GM18951 (cell line): ENCODE data around the gene CIRBP.
A peak's percentile ranks its signal among the peaks of the same experiment; 100 is the strongest.

ENCODE experiments used
- POLR2A ChIP-seq: IDR thresholded peaks from 4 replicates; pipeline ENCODE4 v1.6.1; 2011; ENCODE audit warnings: mild to moderate bottlenecking; ENCODE audit not compliant: insufficient read length, insufficient read depth; ENCODE audit errors: extremely low read depth
- in situ Hi-C: fragments of 300-500 bp; cut with MboI; formaldehyde crosslinking; loops from one replicate; pipeline ENCODE4 v1.12.0; 2022; ENCODE audit warnings: low sequenced_read_pairs, mixed read lengths, inconsistent platforms; ENCODE audit not compliant: unreplicated experiment

Gene CIRBP

GRCh38 chr19:1235625-1236538, 33.2 kb upstream of the CIRBP start:
- in situ Hi-C loops = no loop called here
- TF ChIP-seq POLR2A = no peak

GRCh38 chr19:1236576-1236975, 32.6 kb upstream of the CIRBP start:
- in situ Hi-C loops = no loop called here
- TF ChIP-seq POLR2A = no peak

GRCh38 chr19:1237027-1237659, 32.0 kb upstream of the CIRBP start:
- TF ChIP-seq POLR2A = no peak
- in situ Hi-C loops = no loop called here

GRCh38 chr19:1237754-1238368, 31.3 kb upstream of the CIRBP start, which contains the start of gene CBARP:
CBARP (minus strand) TSS chr19:1238005; CDS start chr19:1236100, 1,905 bp downstream.
- TF ChIP-seq POLR2A = no peak
- in situ Hi-C loops = no loop called here

- in situ Hi-C loops = no loop called here
- no peak for TF ChIP-seq POLR2A
These were observed 30.5 kb upstream of the CIRBP start for GRCh38 chr19:1238369-1239303.

- in situ Hi-C loops = no loop called here
- no peak for TF ChIP-seq POLR2A
These were observed 29.7 kb upstream of the CIRBP start for GRCh38 chr19:1239420-1239795.

- TF ChIP-seq POLR2A = peak; percentile 28
- in situ Hi-C loops = no loop called here
These were observed 29.1 kb upstream of the CIRBP start for GRCh38 chr19:1239796-1240737.

GRCh38 chr19:1240925-1241324, 28.2 kb upstream of the CIRBP start:
- in situ Hi-C loops = no loop called here
- TF ChIP-seq POLR2A = no peak

GRCh38 chr19:1241417-1242095, 27.6 kb upstream of the CIRBP start, which contains the start of gene ATP5F1D:
ATP5F1D (plus strand) TSS chr19:1241751; CDS start chr19:1241851, 100 bp downstream.
- in situ Hi-C loops = no loop called here

GRCh38 chr19:1243768-1244692, 25.1 kb upstream of the CIRBP start:
- in situ Hi-C loops = no loop called here
- no peak for TF ChIP-seq POLR2A

More at GRCh38 chr19:1241417-1242095, 27.6 kb upstream of the CIRBP start, which contains the start of gene ATP5F1D:
- TF ChIP-seq POLR2A = peak; percentile 83
